HepG2 (cell line): ENCODE data around the gene DTX4. TPM values are rescaled to one million over a fixed set of nuclear protein-coding genes. Genes with fewer than 3 reads are reported as not detected.

Experiments used
- CEBPG ChIP-seq: IDR thresholded peaks from 2 replicates; pipeline ENCODE4 v1.6.1; 2016
- RFX5 ChIP-seq: IDR thresholded peaks from 2 replicates; pipeline ENCODE4 v1.6.1; 2011; ENCODE audit warnings: low read depth, low read length, improper control_type of control experiment
- SPEN ChIP-seq: sonication (generic); formaldehyde crosslinking; IDR thresholded peaks from 2 replicates; pipeline ENCODE4 v1.5.1; 2020; ENCODE audit warnings: low read depth, mild to moderate bottlenecking, missing genetic modification reagents
- TCF7 ChIP-seq: sonication (generic); IDR thresholded peaks from 2 replicates; pipeline ENCODE4 v1.6.1; 2016; ENCODE audit warnings: antibody characterized with exemption, low read depth
- ZNF343 ChIP-seq: sonication (generic); formaldehyde crosslinking; IDR thresholded peaks from 2 replicates; pipeline ENCODE4 v1.4.0; 2020; ENCODE audit warnings: mild to moderate bottlenecking, missing genetic modification reagents
- ZNF354B ChIP-seq: sonication (generic); formaldehyde crosslinking; IDR thresholded peaks from 2 replicates; pipeline ENCODE4 v1.8.0; 2022; ENCODE audit warnings: mild to moderate bottlenecking, missing genetic modification reagents
- ZNF543 ChIP-seq: sonication (generic); formaldehyde crosslinking; IDR thresholded peaks from 2 replicates; pipeline ENCODE4 v1.4.0; 2020; ENCODE audit warnings: mild to moderate bottlenecking, missing genetic modification reagents
- ZNF749 ChIP-seq: sonication (generic); formaldehyde crosslinking; IDR thresholded peaks from 2 replicates; pipeline ENCODE4 v1.8.0; 2022; ENCODE audit warnings: mild to moderate bottlenecking, missing genetic modification reagents, moderate library complexity, borderline replicate concordance
- ZNF879 ChIP-seq: sonication (generic); formaldehyde crosslinking; IDR thresholded peaks from 2 replicates; pipeline ENCODE4 v1.8.1; 2023; ENCODE audit warnings: missing genetic modification reagents
- ZSCAN12 ChIP-seq: sonication (generic); formaldehyde crosslinking; IDR thresholded peaks from 2 replicates; pipeline ENCODE4 v1.9.0; 2021; ENCODE audit warnings: mild to moderate bottlenecking, missing genetic modification reagents
- polyA plus RNA-seq, 8 experiments: library from polyadenylated mRNA; depleted of rRNA in 3 of 8; stranded (reverse) in 7 of 8; unstranded in 1 of 8; fragments of >200 nt; fragmentation: Illumina TruSeq in 4 of 8; extraction: Trizol in 4 of 8; gene quantifications; 2 replicates each; pipeline versions ENCODE4 v1.2.1 to v1.2.3, GENCODE V29; 2011 to 2016; ENCODE audit warnings: low read depth in 4 of 8, missing spikeins in 1 of 8, mixed read lengths in 1 of 8; ENCODE audit not compliant: insufficient read depth in 1 of 8
- total RNA-seq, 5 experiments: library from RNA; depleted of rRNA; stranded (reverse); fragments of >200 nt; fragmentation: Illumina TruSeq; extraction: Trizol; gene quantifications; 2 replicates each; pipeline ENCODE4 v1.2.3, GENCODE V29; 2016; ENCODE audit warnings: low read depth in 1 of 5
- TF ChIP-seq, protein P1 (sequence below): sonication (generic); formaldehyde crosslinking; IDR thresholded peaks from 2 replicates; pipeline ENCODE4; 2020; ENCODE audit warnings: missing genetic modification reagents, mild to moderate bottlenecking, borderline replicate concordance
- TF ChIP-seq, protein P2 (sequence below): sonication (generic); formaldehyde crosslinking; IDR thresholded peaks from 2 replicates; pipeline ENCODE4 v1.9.0; 2021; ENCODE audit warnings: missing genetic modification reagents, borderline replicate concordance
- TF ChIP-seq, protein P3 (sequence below): sonication (generic); formaldehyde crosslinking; IDR thresholded peaks from 2 replicates; pipeline ENCODE4 v1.4.0; 2020; ENCODE audit warnings: mild to moderate bottlenecking, missing genetic modification reagents
- TF ChIP-seq, protein P4 (sequence below): sonication (generic); formaldehyde crosslinking; IDR thresholded peaks from 2 replicates; pipeline ENCODE4 v1.5.0; 2020; ENCODE audit warnings: missing genetic modification reagents, mild to moderate bottlenecking, borderline replicate concordance
- TF ChIP-seq, protein P5 (sequence below): sonication (generic); formaldehyde crosslinking; IDR thresholded peaks from 2 replicates; pipeline ENCODE4 v1.4.0; 2020; ENCODE audit warnings: missing genetic modification reagents
- TF ChIP-seq, protein P6 (sequence below), 2 experiments: IDR thresholded peaks; 2 replicates each; pipeline ENCODE4 v1.6.1; 2011 to 2012; ENCODE audit warnings: low read length in 2 of 2, borderline replicate concordance in 1 of 2, low read depth in 1 of 2, mild to moderate bottlenecking in 1 of 2, moderate library complexity in 1 of 2

Gene DTX4
- total and polyA plus RNA-seq, 2 of the 13 experiments (the other 11 are each of a cell fraction or from before 2014, with no cell fraction given), result 0.67 to 5.6 TPM

DNA sequence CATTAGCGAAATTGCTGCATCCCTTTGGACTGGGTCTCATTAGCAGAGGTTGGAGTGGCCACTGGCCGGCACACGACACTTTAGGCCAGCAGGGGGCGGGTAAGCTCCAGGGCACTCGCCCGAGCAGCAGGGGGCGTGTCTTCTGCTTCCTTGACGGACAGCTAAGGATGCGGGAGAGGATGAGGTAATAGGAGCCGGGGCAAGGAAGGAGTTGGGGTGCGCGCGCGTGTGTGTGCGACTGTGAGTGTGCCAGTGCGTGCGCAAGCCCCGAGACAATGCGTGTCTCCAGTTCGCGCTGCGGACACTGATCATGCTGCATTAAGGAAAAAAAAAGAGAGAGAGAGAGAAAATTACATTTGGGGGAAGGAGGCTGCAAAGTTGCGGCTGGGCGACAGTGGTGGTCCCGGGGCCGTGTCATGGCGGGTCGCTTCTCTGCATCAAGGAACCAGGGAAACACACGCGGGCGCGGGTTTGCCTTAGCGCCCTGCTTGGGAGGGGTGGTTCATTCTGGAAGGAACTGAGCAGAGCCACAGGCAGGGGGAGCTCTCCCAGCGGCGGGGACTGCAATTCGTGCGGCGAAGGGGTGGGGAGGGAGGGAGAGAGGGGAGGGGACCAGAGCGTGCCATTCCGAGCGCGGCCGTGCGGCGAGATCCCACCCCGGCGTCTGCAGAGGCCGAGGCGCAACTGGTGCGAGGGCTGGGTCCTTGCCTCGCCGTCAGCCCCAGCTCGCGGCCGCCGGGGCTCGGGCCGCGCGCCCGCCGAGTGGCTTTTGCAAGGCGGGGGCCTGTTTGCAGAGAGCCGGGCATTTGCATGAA, at the start of gene DTX4 (continued):
- TF ChIP-seq, protein P1, sequence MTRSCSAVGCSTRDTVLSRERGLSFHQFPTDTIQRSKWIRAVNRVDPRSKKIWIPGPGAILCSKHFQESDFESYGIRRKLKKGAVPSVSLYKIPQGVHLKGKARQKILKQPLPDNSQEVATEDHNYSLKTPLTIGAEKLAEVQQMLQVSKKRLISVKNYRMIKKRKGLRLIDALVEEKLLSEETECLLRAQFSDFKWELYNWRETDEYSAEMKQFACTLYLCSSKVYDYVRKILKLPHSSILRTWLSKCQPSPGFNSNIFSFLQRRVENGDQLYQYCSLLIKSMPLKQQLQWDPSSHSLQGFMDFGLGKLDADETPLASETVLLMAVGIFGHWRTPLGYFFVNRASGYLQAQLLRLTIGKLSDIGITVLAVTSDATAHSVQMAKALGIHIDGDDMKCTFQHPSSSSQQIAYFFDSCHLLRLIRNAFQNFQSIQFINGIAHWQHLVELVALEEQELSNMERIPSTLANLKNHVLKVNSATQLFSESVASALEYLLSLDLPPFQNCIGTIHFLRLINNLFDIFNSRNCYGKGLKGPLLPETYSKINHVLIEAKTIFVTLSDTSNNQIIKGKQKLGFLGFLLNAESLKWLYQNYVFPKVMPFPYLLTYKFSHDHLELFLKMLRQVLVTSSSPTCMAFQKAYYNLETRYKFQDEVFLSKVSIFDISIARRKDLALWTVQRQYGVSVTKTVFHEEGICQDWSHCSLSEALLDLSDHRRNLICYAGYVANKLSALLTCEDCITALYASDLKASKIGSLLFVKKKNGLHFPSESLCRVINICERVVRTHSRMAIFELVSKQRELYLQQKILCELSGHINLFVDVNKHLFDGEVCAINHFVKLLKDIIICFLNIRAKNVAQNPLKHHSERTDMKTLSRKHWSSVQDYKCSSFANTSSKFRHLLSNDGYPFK, result peak; percentile 45; the same call in 1 of the 2 replicates
- TF ChIP-seq, protein P2, sequence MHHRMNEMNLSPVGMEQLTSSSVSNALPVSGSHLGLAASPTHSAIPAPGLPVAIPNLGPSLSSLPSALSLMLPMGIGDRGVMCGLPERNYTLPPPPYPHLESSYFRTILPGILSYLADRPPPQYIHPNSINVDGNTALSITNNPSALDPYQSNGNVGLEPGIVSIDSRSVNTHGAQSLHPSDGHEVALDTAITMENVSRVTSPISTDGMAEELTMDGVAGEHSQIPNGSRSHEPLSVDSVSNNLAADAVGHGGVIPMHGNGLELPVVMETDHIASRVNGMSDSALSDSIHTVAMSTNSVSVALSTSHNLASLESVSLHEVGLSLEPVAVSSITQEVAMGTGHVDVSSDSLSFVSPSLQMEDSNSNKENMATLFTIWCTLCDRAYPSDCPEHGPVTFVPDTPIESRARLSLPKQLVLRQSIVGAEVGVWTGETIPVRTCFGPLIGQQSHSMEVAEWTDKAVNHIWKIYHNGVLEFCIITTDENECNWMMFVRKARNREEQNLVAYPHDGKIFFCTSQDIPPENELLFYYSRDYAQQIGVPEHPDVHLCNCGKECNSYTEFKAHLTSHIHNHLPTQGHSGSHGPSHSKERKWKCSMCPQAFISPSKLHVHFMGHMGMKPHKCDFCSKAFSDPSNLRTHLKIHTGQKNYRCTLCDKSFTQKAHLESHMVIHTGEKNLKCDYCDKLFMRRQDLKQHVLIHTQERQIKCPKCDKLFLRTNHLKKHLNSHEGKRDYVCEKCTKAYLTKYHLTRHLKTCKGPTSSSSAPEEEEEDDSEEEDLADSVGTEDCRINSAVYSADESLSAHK (CRISPR knock-in tag), result no peak
- TF ChIP-seq CEBPG (CRISPR knock-in tag) (no peak; the same call in none of the 2 replicates), ZNF879 (CRISPR knock-in tag) (no peak), ZNF343 (CRISPR knock-in tag) (0 out of 2 replicates have a peak, but pooled peaks have one; percentile 38), RFX5 (no peak), TCF7 (no peak), ZNF354B (CRISPR knock-in tag) (no peak), SPEN (CRISPR knock-in tag) (no peak; the same call in 1 of the 2 replicates), ZNF543 (CRISPR knock-in tag) (peak; percentile 63; the same call in 1 of the 2 replicates), ZSCAN12 (CRISPR knock-in tag) (no peak), ZNF749 (CRISPR knock-in tag) (no peak)
- TF ChIP-seq, protein P3, sequence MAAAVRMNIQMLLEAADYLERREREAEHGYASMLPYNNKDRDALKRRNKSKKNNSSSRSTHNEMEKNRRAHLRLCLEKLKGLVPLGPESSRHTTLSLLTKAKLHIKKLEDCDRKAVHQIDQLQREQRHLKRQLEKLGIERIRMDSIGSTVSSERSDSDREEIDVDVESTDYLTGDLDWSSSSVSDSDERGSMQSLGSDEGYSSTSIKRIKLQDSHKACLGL (CRISPR knock-in tag), result no peak
- TF ChIP-seq, protein P4, sequence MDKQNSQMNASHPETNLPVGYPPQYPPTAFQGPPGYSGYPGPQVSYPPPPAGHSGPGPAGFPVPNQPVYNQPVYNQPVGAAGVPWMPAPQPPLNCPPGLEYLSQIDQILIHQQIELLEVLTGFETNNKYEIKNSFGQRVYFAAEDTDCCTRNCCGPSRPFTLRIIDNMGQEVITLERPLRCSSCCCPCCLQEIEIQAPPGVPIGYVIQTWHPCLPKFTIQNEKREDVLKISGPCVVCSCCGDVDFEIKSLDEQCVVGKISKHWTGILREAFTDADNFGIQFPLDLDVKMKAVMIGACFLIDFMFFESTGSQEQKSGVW (CRISPR knock-in tag), result no peak
- TF ChIP-seq, protein P5, sequence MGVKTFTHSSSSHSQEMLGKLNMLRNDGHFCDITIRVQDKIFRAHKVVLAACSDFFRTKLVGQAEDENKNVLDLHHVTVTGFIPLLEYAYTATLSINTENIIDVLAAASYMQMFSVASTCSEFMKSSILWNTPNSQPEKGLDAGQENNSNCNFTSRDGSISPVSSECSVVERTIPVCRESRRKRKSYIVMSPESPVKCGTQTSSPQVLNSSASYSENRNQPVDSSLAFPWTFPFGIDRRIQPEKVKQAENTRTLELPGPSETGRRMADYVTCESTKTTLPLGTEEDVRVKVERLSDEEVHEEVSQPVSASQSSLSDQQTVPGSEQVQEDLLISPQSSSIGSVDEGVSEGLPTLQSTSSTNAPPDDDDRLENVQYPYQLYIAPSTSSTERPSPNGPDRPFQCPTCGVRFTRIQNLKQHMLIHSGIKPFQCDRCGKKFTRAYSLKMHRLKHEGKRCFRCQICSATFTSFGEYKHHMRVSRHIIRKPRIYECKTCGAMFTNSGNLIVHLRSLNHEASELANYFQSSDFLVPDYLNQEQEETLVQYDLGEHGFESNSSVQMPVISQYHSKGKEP, result no peak
- TF ChIP-seq, protein P6, sequence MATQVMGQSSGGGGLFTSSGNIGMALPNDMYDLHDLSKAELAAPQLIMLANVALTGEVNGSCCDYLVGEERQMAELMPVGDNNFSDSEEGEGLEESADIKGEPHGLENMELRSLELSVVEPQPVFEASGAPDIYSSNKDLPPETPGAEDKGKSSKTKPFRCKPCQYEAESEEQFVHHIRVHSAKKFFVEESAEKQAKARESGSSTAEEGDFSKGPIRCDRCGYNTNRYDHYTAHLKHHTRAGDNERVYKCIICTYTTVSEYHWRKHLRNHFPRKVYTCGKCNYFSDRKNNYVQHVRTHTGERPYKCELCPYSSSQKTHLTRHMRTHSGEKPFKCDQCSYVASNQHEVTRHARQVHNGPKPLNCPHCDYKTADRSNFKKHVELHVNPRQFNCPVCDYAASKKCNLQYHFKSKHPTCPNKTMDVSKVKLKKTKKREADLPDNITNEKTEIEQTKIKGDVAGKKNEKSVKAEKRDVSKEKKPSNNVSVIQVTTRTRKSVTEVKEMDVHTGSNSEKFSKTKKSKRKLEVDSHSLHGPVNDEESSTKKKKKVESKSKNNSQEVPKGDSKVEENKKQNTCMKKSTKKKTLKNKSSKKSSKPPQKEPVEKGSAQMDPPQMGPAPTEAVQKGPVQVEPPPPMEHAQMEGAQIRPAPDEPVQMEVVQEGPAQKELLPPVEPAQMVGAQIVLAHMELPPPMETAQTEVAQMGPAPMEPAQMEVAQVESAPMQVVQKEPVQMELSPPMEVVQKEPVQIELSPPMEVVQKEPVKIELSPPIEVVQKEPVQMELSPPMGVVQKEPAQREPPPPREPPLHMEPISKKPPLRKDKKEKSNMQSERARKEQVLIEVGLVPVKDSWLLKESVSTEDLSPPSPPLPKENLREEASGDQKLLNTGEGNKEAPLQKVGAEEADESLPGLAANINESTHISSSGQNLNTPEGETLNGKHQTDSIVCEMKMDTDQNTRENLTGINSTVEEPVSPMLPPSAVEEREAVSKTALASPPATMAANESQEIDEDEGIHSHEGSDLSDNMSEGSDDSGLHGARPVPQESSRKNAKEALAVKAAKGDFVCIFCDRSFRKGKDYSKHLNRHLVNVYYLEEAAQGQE (IDR thresholded peaks at IDR 0.05; ENCODE audit: borderline replicate concordance in 1 of 2, low read depth in 1 of 2, low read length in 2 of 2), result no peak
